Measurements from ENCODE around the gene PIEZO1.
"Not testable (repeated sequence)": the region's sequence is repeated elsewhere in the genome, so short reads cannot be mapped to it uniquely, and the experiment has no call there.

PIEZO1 gene

DNA sequence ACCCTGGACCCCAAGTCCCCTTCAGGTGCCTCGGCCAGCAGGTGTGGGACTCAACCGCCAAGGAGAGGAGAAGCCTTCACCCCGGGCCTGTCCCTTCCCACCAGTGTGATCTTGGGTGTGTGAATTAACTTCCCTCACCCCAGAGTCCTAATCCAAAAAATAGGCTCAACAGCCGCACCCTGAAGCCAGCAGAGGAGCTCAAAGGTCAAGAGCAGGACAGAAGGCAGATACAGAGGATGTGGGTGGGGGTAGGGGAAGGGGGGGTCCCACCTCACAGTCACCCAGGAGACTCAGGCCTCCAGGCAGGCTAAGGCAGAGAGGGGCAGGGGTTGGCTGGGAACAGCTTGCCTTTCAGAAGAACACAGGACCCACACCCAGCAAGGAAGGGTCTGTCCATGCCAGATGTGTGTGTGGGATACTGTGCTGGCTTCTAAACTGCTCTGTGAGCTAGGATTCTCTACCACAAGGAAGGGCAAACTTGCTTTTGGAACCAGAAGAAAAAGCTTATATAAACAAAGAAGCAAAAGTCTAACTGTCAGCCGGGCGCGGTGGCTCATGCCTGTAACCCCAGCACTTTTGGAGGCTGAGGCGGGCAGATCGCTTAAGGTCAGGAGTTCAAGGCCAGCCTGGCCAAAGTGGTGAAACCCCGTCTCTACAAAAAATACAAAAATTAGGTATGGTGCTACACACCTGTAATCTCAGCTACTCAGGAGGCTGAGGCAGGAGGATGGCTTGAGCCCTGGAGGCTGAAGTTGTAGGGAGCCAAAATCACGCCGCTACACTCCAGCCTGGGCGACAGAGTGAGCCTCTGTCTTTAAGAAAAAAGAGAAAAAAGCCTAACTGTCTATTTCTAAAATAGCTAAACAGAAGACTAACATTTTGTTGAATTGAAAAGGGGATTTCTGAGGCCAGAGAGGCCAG lies 4.6 kb downstream of the PIEZO1 start:
- DNase-seq: no peak

DNA sequence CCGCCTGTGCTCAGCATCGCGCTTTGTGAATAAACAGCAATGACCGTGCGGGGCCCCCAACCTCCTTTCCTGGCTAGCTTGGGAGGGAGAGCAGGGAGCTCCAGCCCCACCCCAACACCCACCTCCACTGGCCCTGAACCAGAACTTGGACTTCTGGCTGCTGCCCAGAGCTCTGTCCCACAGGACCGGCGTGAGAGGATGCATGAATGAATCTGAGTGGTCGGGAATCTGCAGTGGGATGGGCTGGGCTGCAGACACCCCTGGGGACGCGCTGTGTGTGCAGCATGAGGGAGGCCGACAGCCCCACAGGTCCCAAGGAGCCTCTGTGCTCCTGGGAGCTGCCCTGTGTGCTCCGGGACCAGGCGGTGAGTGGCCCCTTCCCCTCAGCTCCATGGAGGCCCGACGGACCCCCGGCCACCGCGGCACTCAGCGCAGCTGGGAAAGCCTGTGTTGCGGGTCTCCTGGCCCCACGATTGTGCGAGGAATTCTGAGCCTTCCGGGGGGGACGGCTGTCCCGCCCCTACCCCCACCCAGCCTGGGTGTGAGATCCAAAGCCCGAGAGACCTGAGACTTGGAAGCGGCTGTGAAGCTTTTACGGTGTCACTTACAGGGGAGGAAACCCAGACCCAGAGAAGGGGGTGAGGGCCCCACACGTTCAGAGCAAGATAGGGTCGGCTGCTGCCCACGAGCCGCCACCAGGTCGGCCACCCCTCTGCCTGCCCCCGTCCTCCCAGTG lies 5.4 kb downstream of the PIEZO1 start:
- no peak for DNase-seq

DNA sequence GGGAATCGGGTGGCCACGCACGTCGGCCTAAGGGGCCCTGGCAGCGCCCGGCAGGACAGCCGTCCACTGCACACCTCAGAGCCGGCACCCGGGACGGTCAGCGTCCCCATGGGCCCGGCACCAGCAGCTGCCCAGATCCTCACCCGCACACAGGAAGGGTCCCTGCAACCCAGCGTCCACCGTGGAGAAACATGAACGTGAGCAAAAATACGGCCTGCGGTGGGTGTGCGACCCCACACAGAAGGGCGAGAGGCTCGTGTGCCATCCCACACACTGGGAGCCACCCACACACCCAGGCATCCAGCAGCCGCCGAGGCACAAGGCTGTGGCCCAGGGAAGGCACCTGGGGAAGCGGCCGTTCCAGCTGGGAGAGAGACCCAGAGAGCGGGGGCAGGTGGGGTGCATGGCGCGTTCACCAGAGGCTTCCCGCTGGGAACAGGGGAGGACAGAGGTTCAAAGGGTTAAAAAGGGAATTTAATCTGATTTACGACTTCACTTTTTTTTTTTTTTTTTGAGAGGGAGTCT lies 6.4 kb downstream of the PIEZO1 start:
- DNase-seq: no peak

DNA sequence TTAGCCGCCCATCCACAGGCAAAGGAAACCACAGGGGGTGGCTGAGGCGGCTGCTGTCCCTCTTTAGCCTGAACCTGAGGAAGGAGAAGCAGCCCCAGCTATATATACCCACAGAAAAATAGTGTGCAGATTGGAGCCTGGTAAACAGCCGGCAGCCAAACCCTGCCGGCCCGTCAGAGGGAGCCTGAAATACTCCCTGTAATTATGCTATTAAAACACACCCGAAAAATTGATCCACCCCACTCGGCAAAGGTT lies 6.8 kb downstream of the PIEZO1 start:
- DNase-seq: no peak

DNA sequence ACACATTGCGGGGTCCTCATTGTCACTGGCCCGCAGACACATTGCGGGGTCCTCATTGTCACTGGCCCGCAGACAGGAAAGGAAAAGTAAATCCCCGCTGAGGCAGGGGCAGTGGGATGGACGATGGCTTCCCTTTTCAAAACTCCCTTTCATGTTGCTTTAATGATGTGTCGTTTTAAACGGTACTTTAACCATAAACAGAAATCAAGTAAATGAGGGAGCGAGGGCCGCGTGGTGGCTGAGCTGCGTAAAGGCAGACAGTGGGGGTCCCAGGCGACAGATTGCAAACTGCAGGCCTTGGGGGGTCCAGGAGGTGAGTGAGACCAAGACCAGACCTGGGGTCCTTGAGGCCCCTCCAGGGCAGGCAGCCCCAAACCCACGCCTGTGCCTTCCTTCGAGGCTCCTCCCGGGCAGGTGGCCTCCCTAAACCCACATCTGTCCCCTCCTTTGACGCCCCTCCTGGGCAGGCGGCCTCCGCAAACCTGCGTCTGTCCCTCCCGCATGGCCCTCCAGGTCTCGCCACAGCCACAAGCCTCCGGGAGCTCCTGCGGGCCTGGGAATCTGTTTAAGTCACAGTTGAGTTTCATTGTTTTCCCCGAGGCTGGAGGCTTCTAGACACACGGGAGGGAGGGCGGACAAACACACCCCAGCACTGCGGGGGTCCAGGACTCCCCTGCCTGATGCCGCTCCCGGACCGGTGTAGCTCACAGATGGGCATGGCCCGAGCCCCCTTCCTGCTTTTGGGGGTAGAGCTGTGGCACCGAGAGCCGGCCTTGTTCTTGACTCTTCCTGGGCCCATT lies 7.3 kb downstream of the PIEZO1 start:
- no peak for DNase-seq

DNA sequence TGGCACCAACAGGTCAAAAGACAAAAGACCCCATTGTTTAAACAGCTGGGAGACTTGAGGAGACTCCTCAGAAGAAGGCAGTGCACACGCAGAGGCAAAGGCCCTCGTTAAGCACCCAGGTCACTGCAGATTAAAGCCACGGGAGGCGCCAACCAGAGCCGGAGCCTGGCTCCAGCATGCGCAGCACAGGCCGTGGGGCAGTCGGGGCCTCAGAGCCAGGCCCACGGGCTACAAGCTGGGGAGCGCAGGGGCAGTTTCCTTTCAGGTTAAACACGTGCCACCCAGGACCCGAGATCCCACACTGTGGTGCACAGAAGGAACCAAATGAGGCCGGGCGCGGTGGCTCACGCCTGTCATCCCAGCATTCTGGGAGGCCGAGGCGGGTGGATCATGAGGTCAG lies 9.2 kb downstream of the PIEZO1 start:
- DNase-seq: no peak

DNA sequence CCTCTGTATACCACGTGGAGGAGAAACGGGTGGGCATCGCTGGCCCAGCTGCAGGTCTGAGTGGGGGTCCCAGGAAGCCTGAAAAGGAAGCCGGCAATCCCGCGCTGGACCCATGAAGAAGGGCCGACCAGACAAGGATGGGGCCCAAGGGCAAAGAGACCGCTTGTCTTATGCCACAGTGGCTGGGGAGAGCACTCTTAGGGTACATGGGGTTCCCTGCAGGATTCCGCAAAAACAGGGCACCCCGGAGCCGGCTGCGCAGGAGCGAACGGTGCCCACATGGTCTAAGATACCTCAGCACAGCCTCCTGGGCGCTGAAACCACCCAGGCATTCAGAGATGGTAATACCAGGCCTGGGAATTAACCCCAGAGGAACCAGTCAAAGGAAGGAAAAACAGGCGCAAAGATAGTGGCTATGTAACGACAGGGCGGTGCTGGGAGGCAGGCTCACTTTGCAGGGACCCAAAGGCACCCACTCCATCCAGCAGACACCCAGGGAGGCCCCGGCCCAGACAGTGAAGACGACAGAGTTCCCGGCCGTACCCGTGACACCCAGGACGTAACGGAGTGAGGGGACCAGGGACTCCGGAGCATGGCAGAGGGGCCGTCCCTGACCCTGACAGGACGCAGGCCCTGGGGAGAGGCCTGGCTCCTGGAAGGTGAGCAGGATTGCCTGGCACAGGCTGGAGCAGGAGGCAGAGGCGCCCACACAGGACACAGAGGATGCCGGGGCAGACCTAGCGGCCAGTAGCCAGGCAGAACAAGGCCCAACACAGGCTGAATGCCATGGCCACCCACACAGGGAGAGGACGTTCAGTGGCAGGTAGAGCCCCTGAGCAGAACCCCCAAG lies 10.3 kb downstream of the PIEZO1 start:
- no peak for DNase-seq

DNA sequence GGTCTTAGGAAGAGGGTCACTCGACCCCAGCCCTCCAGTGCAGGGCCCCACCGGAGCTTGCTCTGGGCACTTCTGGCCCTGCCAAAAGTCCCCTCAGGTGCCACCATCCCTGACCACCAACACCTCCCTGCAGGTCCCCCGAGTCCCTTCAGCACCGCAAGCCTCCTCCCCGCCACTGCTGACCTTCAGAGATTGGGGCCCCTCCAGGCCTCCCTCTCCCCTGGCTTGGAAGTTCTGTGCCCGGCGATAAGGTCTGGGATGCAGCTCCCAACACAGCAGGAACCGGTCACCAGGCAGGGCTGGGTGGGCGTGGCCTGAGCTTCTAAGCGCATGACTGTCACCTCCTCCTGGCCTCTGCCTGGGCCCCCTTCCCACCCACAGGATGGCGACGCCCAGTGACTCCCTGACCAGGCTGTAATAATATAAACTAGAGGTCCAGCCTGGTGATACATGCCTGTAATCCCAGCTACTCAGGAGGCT lies 11.2 kb downstream of the PIEZO1 start:
- DNase-seq: no peak

DNA sequence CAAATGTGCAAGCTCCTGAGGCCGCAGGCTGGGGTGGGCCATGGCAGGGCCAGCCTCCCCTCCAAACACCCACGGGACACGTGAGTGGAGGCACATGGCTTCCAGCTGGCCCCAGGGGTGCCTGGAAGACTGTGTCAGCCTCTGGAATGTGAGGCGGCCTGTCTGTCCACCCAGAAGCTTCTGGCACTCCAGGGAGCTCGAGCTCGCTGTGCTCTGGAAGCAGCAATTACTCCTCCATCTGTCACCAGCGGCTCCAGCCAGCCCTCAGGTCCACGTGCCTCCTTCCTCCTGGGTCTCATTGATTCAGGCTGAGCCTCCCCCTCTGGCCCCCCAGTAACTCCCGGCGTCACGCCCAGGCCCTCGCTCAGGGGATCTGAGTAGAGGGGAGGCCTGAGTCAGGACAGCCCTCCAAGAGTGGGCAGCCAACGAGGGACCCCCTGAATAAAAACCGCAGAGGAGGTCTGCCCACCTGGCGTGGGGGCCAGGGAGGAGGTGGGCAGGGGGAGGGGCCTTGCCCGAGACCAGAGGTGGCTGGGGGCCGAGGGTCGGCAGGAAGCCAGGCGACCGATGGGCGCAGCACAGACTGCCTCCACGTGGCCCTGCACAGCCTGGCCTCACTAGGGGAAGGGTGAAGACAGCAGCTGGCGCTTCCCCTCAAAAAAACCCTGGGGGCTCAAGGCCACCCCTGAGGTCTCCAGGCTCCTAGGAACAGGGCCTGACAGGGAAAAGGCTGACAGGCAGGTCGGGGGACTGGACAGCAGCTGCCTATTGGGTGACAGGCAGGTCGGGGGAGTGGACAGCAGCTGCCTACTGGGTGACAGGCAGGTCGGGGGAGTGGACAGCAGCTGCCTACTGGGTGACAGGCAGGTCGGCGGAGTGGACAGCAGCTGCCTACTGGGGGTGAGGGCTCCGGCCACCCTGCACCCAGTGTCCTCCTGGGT lies 11.9 kb downstream of the PIEZO1 start:
- DNase-seq: no peak

DNA sequence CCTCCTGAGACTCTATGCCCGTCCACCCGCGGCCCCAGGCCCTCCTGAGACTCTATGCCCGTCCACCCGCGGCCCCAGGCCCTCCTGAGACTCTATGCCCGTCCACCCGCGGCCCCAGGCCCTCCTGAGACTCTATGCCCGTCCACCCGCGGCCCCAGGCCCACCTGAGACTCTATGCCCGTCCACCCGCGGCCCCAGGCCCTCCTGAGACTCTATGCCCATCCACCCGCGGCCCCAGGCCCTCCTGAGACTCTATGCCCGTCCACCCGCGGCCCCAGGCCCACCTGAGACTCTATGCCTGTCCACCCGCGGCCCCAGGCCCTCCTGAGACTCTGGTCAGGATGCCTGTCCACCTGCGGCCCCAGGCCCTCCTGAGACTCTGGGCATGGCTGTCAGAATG lies 13.2 kb downstream of the PIEZO1 start:
- DNase-seq: not testable (repeated sequence)

DNA sequence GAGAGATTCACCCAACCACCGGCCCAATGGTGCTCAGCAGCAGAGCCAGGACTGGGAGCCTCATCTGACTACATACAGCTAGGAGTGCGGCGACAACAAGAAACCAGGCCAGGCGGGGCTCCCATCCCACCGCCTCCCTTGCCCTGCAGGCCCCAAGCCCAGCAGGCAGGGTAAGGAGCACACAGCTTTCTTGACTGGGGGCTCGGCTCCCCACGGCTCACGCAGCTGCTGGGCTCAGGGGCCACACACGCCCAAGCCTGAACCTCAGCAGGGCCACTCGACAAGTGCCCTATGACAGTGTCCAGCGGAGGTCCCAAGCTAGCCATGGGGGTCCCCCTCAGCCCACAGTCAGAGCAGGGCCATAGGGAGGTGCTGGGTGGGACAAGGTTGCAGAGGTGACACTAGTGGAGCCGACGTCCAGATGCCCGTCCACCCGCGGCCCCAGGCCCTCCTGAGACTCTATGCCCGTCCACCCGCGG lies 13.7 kb downstream of the PIEZO1 start:
- DNase-seq: no peak

DNA sequence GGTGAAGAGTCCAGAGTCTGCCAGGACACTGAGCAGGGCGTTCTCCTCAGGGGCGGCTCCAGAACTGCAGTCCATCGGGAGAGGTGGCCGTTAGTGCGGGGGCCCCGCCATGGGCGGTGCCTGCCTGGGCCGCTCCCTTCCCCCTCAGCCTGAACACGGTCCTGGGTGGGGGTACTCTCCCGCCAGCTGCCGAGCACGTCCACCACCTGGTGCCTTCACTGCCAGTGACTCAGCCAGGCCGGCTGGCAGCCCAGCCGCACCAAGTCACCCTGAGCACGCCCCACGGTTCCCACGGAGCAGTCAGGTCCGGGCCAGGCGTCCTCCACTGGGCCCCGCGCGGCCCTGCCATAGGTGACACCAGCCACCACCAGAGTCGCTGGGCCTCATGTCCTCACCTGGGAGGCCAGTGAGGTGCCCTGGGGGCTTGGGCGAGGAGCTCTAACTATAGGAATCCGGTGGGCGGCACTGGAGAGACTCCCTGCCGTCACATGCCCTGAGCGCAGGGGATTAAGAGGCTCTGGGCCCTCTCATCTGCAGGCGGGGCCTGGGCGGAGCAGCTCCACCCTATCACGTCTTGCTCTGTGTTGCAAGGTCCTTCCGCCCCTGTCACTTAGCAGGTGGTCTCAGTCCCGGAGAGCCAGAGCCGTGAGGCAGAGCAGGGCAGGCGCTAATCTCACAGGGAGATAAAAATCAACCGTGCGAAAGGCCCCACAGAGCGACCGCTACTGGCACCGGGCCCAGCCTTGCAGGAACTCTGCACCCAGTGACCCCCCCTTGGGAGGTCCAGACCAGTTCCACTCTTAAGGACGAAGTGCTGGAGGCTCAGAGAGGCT lies 14.3 kb downstream of the PIEZO1 start:
- no peak for DNase-seq

DNA sequence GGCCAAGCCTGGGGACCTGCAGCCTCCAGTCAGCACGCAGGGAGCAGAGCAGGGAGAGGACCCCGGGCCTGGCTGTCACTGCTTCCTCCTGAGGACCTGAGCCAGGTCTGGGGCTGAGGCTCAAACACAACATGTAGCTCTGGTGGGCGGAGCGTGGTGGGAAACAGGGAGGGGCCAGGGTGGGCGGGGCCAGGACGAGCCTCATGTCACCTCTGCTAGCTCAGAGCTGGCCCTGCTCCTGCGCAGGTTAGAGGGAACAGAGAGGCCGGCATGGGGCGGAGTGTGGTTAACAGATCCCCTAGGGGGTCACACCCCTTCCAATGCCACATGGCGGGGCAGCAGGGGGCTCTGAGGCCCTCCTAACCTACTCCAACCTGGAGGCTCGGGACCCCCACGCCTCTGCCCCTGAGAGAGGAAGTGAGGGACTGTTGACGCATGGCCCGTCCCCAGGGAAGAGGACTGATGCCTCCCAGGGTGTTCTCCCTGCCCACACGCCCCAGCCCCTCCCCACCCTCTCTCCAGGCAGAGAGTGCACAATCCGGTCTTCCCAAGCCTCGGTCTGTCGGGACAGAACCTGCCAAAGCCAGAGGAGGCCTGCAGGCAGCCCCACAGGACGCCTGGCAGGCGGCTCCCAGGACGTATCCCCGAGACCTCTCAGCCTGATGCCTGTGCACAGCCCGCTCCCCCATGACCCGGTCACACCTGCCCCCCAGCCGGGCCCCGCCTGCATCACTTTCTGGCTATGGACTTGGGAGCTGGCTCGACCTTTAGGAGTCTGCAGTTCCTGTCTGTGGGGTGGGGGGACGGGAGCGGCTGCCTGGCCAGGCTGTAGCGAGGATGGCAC lies 15.2 kb downstream of the PIEZO1 start:
- DNase-seq: no peak

DNA sequence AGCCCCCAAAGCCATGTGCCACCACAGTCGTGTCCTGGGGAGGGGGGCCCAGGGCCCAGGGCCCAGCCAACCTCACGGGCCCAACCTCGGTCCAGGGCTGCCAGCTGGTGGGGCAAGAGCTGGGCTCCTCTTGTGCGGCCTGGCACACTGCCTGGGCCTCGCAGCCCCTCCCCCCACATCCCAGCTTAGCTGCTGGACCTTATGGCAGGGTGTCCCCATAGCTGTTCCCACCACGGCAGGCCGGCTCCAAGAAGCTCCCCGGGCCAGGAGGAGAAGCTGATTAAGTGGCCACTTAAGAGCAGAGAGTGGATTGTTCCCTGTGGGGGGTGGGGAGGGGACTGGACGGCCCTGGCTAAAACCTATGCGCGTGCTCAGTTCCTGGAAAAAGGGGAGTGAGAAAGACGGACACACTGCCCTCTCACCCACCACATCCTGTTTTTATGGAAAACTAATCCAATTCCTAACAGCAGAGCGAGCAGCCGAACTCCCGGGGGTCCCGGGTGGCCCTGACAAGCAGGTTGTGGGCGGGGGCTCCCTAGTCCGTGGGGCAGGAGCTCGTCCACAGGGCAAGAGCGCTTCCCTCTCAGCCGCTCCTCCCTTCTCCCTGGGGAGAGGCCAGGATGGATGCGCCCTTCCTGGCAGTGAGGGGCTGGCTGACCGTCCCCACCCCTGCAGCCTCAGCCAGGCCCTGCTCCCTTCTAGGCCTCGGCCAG lies 16.8 kb downstream of the PIEZO1 start:
- no peak for DNase-seq

DNA sequence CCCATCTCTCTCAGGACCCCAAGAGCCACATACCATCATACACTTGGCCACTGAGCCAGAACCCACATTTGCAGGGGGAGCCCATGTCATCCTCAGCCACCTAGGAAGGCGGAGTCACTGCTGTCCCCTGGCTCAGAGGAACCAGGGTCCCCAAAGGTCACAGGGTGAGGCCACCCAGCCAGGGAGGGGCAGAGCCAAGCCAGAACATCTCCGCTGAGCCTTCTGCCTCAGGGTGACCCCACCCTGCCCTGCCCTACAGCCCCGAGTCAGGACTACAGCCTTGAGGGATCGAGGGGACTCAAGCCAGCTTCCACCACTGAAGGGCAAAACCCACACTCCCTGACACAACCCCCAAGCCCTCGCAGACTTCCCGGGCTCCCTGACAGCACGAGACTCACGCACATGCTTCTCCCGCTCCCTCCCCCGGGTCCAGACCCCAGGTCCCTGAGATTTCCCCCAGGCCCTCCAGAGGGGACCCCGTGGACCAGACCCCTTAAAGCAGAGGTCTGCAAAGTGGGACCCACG lies 17.4 kb downstream of the PIEZO1 start:
- no peak for DNase-seq

DNA sequence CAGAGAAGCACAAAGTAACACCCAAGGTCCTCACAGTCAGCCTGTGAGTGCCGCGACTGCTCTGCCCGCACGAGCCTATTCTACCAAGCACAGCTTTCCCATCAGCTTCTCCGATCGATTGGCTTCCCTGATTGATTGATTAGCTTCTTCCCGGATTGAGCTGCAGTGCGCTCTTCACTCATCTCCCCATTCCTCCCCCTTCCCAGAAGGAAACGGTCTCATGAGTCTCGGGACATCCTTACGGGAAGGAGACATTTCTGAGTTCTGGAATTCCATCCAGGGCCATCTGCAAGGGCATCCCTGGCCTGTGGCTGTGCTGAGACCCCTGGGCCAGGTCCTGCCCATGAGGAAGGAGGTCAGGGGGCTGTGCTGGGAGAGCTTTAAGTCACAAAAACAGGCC lies 18.0 kb downstream of the PIEZO1 start:
- DNase-seq: no peak

DNA sequence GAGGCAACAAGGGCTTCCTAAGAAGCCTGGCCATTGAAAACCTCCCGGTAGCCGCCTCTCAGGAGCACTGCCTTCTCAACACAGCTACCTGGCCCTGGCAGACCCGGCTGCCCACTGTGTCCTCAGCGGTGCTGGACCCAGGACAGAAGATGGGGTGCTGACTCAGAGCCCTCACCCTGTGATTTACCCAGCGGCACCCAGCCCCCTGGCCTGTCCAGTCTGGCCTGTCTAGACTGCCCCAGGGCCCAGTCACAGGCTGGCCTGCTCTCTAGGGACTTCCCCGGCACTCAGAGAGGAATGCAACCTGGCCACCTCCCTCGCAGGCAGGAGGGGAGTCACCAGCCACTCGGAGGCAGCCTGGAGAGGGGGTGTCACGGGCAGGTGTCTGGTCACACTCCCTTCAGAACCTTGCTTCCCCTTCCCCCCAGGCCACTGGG lies 20.1 kb downstream of the PIEZO1 start:
- no peak for DNase-seq

DNA sequence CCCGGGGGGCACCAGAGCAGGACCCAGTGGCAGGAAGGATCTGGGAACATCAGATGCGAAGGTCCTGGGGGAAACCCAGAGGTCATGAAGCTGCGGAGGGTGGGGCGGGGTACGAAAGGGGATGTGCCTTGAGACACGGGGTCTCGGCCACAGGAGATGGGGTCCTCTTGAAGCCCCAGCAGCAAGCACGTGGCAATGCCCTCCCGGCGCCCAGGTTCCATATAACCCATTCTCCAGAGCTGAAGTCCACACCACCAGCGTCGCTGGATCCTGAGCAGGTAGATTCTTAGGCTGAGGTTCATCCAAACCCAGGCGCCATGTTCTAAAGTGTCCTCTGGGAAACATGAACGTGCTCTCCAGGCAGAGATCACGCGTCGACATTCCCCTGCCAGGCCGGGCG lies 20.9 kb downstream of the PIEZO1 start:
- no peak for DNase-seq
